ENCODE results near the gene PIK3R6. TPM values are rescaled to one million over a fixed set of nuclear protein-coding genes. Genes with fewer than 3 reads are reported as not detected.
"Not testable (repeated sequence)": the region's sequence is repeated elsewhere in the genome, so short reads cannot be mapped to it uniquely, and the experiment has no call there.

Gene PIK3R6
- total RNA-seq, 2 experiments from 2014 or later, result 2.0 to 2.2 TPM

DNA sequence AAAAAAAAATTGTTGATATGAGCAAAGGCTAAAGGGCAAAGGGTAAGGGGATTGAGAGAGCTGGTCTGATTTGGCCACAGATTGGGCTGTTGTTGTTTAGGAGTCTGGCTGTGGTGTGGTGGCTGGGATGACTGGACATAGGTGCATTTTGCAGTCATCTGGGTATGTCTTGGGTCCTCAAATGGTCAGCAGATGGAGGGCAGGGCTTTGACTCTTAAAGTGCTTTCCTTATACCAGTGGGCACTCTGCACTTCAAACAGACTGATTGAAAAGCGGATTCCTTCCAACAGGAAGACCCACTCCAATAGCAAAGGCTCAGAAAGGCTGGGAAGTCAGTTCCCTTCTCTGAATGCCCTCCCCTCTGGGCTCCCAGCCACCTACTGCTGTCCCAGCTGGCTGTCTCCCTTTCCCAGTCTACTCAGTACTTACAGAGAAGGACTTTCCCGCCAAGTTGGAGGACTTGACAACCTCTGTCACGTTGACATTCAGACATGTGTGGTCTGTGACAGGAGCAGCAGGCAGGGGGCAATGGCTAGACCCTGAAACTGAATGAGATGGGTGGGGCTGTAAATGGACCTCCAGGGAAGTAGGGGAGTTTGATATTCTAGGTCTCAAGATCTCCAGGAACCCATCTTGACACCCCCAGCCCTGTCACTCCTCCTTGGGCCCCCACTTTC, 48.7 kb downstream of the PIK3R6 start:
- peaks cover 10% of the 10 kb centered on the region for H3K27me3 Mint-ChIP-seq
- no peaks in the 10 kb centered on the region for H3K36me3 Mint-ChIP-seq (ENCODE audit: low read depth)
- no peak for DNase-seq
- peaks cover 3% of the 10 kb centered on the region for H3K9me3 Mint-ChIP-seq
- no peaks in the 10 kb centered on the region for H3K4me1 Mint-ChIP-seq
- H3K27ac Mint-ChIP-seq, result no peak overlapping the region
- POLR2A ChIA-PET, result no interaction called here
- no peak overlapping the region for H3K4me3 Mint-ChIP-seq
- CTCF ChIA-PET, result no interaction called here

GRCh38 chr17:8818047-8818446, 49.4 kb downstream of the PIK3R6 start:
- no peak overlapping the region for H3K4me3 Mint-ChIP-seq
- no peaks in the 10 kb centered on the region for H3K36me3 Mint-ChIP-seq (ENCODE audit: low read depth)
- H3K27ac Mint-ChIP-seq, result no peak overlapping the region
- ChIA-PET POLR2A (no interaction called here), CTCF (no interaction called here)
- peaks cover 14% of the 10 kb centered on the region for H3K27me3 Mint-ChIP-seq
- H3K4me1 Mint-ChIP-seq, result no peaks in the 10 kb centered on the region
- no peak for DNase-seq
- H3K9me3 Mint-ChIP-seq, result peaks cover 3% of the 10 kb centered on the region

DNA sequence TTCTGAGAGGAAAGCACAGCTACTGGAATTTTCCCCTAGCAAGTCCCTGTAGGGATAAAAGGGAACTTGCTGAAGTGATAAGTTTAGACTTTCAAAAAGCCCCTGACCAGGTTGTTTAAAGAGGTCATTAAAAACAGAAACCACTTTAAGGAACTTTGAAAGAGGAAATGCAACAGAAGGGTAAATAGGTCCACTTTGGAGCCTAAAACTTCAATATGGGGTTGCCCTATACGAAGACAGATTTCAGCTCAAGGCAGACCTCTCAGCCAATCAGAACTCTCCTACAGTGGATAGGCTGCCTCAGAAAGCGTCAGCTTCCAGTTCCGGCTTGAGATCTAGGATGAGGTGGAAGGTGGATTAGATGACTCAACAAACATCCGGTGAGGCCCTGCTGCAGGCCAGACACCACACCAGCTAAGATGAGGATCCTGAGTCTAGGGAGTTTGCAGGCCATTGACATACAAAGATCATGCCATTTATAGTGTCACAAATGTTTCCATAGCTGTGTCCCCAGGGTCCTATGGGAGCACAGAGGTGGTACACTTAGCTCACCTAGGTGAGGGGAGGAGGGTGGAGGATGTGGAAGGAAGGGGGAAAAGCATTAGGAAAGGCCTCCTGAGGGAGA, 60.4 kb downstream of the PIK3R6 start:
- Mint-ChIP-seq H3K9me3 (peaks cover 10% of the 10 kb centered on the region), H3K4me3 (no peak overlapping the region), H3K4me1 (peaks cover 9% of the 10 kb centered on the region), H3K27ac (no peak overlapping the region), H3K36me3 (ENCODE audit: low read depth) (peaks cover 2% of the 10 kb centered on the region), H3K27me3 (peaks cover 4% of the 10 kb centered on the region)
- CTCF ChIA-PET, result no interaction called here
- DNase-seq, result peak; percentile 39
- POLR2A ChIA-PET, result no interaction called here

- peak; percentile 5 for DNase-seq
- Mint-ChIP-seq H3K4me3 (no peak overlapping the region), H3K4me1 (peaks cover 9% of the 10 kb centered on the region), H3K27ac (no peak overlapping the region), H3K27me3 (peaks cover 2% of the 10 kb centered on the region), H3K36me3 (ENCODE audit: low read depth) (peaks cover 2% of the 10 kb centered on the region), H3K9me3 (peaks cover 10% of the 10 kb centered on the region)
- ChIA-PET CTCF (no interaction called here), POLR2A (no interaction called here)
Observed at GRCh38 chr17:8806253-8806925, 61.1 kb downstream of the PIK3R6 start.

GRCh38 chr17:8805396-8805795, 62.1 kb downstream of the PIK3R6 start:
- DNase-seq, result peak; percentile 1
- H3K4me1 Mint-ChIP-seq; H3K27me3 Mint-ChIP-seq; H3K27ac Mint-ChIP-seq; CTCF ChIA-PET; H3K36me3 Mint-ChIP-seq (ENCODE audit: low read depth); H3K4me3 Mint-ChIP-seq; POLR2A ChIA-PET: not testable (repeated sequence)
- H3K9me3 Mint-ChIP-seq, result peaks cover 10% of the 10 kb centered on the region

DNA sequence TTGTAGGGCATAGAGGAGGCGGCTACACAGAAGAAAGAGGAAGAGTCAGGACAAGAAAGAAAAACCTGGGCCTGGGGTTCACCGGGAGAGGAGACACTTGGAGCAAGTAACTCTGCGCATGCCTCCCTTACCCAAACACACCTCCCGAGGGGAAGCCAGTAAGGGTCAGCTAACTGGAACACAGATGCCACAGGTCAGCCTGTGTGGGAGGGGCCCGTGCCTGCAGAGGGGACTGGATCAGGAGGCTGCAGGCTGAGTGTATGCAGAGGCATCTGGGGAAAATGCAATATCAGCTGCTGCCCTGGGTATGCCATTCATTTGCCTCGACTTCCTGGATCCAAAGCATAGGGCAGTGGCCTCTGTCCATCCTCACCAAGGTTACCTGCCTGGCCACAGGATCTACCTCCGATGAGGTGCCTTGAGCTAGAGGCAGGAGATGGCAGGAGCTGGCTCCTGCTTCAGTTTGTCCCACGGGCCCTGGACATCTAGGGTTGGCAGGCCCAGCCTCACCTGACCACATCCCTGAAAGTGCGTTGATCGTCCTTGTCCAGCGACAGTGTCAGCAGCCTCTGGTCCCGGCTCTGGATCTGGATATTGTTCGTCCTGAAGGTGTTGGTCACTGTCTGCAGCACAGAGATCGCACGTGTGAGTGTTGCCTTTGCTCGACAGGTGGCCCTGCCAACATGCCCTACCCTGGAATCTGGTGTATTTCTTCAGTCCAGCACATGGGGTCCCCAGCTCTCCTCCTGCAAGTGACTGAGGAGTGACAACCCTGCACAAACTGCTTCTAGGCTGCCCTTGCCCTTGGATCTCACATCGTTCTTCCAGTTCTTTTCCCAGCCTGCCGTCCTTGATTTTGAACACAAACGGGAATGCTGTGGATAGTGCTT, 63.7 kb downstream of the PIK3R6 start:
- peaks cover 2% of the 10 kb centered on the region for H3K27me3 Mint-ChIP-seq
- peaks cover 3% of the 10 kb centered on the region for H3K9me3 Mint-ChIP-seq
- ChIA-PET POLR2A (no interaction called here), CTCF (no interaction called here)
- no peak overlapping the region for H3K27ac Mint-ChIP-seq
- no peak for DNase-seq
- H3K36me3 Mint-ChIP-seq (ENCODE audit: low read depth), result peaks cover 2% of the 10 kb centered on the region
- no peak overlapping the region for H3K4me3 Mint-ChIP-seq
- H3K4me1 Mint-ChIP-seq, result peaks cover 9% of the 10 kb centered on the region

GRCh38 chr17:8801135-8801840, 66.2 kb downstream of the PIK3R6 start:
- Mint-ChIP-seq H3K27ac (no peak overlapping the region), H3K9me3 (no peaks in the 10 kb centered on the region), H3K4me3 (no peak overlapping the region), H3K27me3 (no peaks in the 10 kb centered on the region), H3K4me1 (no peaks in the 10 kb centered on the region), H3K36me3 (ENCODE audit: low read depth) (no peaks in the 10 kb centered on the region)
- DNase-seq, result no peak
- ChIA-PET POLR2A (no interaction called here), CTCF (interaction anchor here (1.9 kb wide), 1 partner anchor 15 kb away, joined by 8 read pairs; no protein-coding TSS in a partner anchor)

DNA sequence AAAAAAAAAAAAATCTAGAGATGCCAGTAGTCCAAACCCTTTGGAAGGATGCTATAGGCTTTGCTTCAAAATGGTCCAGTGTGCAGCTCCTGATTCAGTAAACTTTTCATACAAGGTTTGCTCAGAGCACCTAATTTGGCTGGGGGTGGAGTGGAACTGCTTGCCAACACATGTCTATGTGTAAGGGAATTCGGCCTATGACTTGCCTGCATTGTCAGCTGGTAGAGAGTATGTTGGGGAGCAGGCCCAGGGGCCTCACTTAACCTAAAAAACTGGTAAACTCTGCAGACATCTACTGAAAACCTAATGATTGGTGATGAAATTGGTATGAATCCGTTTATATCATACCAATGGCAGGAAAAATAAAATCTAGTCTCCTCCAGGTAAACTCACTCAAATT, 66.8 kb downstream of the PIK3R6 start:
- CTCF ChIA-PET, result interaction anchor here (1.9 kb wide), 1 partner anchor 15 kb away, joined by 8 read pairs; no protein-coding TSS in a partner anchor

GRCh38 chr17:8799570-8800212, 67.8 kb downstream of the PIK3R6 start:
- Mint-ChIP-seq H3K4me3 (no peak overlapping the region), H3K27me3 (no peaks in the 10 kb centered on the region)
- CTCF ChIA-PET, result interaction anchor here (1.9 kb wide), 1 partner anchor 14 kb away, joined by 8 read pairs; no protein-coding TSS in a partner anchor

More for the DNA sequence above, 66.8 kb downstream of the PIK3R6 start:
- POLR2A ChIA-PET, result no interaction called here
- H3K9me3 Mint-ChIP-seq, result no peaks in the 10 kb centered on the region
- H3K27ac Mint-ChIP-seq, result no peak overlapping the region
- no peaks in the 10 kb centered on the region for H3K27me3 Mint-ChIP-seq
- H3K4me1 Mint-ChIP-seq, result no peaks in the 10 kb centered on the region
- DNase-seq, result no peak
- H3K4me3 Mint-ChIP-seq, result no peak overlapping the region
- H3K36me3 Mint-ChIP-seq (ENCODE audit: low read depth), result no peaks in the 10 kb centered on the region

DNA sequence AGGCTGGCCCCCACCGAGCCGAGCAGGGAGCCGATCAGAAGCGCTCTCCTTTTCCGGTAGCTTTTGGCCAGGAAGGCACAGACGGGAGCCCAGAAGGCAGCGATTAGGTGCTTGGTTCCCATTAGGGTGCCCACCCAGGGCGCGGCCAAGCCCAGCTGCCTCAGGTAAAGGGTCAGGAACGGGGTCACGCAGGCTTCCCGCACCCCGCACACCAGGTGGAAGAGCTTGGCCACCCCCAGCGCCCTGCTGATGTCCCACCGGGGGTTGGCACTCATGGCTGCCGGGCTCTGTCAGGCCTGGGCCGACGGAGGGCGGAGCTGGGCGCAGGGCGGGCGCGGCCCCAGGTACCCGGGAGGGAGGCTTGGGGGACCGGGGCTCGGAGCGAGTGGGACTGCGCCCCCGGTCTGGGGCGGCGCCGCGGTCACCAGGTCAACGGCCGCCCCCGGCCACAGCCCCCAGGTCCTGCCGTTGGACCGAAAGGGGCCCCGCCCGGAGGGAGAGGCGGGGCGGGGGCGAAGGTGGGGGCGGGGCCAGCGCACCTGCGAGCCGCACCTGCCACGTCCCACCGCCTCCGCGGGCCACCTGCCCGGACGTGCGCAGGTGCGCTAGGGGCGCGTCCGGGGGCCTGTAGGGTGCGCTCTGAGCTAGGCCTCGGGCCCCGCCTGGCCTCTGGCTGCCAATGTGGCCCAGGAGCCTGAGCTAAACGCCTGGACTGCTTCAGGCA, 68.5 kb downstream of the PIK3R6 start, which contains the start of gene MFSD6L:
TSS of gene MFSD6L (minus strand) at position 520 of the 724 bp plus-strand sequence. CDS start at position 275, 245 bp downstream.
- Mint-ChIP-seq H3K27ac (no peak within 1 kb of the TSS), H3K27me3 (no peaks in the 10 kb centered on the region), H3K4me1 (no peaks in the 10 kb centered on the region), H3K4me3 (no peak within 1 kb of the TSS), H3K36me3 (ENCODE audit: low read depth) (no peaks in the 10 kb centered on the region), H3K9me3 (no peaks in the 10 kb centered on the region)
- no peak for DNase-seq
- ChIA-PET POLR2A (no interaction called here), CTCF (no interaction called here)

More at GRCh38 chr17:8799570-8800212, 67.8 kb downstream of the PIK3R6 start:
- POLR2A ChIA-PET, result no interaction called here
- no peaks in the 10 kb centered on the region for H3K4me1 Mint-ChIP-seq
- no peak overlapping the region for H3K27ac Mint-ChIP-seq
- no peak for DNase-seq
- H3K9me3 Mint-ChIP-seq, result no peaks in the 10 kb centered on the region
- H3K36me3 Mint-ChIP-seq (ENCODE audit: low read depth), result no peaks in the 10 kb centered on the region

- Mint-ChIP-seq H3K9me3 (no peaks in the 10 kb centered on the region), H3K36me3 (ENCODE audit: low read depth) (no peaks in the 10 kb centered on the region), H3K4me3 (no peak overlapping the region), H3K4me1 (no peaks in the 10 kb centered on the region), H3K27ac (no peak overlapping the region), H3K27me3 (peaks cover 4% of the 10 kb centered on the region)
- CTCF ChIA-PET, result interaction anchor here (1.0 kb wide), 1 partner anchor 12 kb away, joined by 5 read pairs; no protein-coding TSS in a partner anchor
- no peak for DNase-seq
- POLR2A ChIA-PET, result no interaction called here
Observed at GRCh38 chr17:8798176-8798845, 69.2 kb downstream of the PIK3R6 start.
